Endothelial cell of umbilical vein (primary cell): ENCODE data around the gene GPR155. TPM values are rescaled to one million over a fixed set of nuclear protein-coding genes. Genes with fewer than 3 reads are reported as not detected.

ENCODE experiments used
- BruUV-seq: library from RNA; stranded (reverse); fragments of 400-500 nt; replicated peaks from 2 replicates; lab custom pipeline; 2021; lab: Mats Ljungman, UMichigan
- CTCF ChIA-PET: fragments of 300-600, 350-600 bp; sonication (Branson Sonifier 250); formaldehyde crosslinking; loops from one replicate; lab custom pipeline; 2021; ENCODE audit warnings: antibody characterized with exemption, inconsistent platforms; lab: Charles Lee
- POLR2A ChIA-PET: fragments of 300-600, 350-600 bp; sonication (Branson Sonifier 250); formaldehyde crosslinking; loops from one replicate; lab custom pipeline; 2021; ENCODE audit warnings: antibody characterized with exemption, inconsistent platforms; lab: Charles Lee
- DNase-seq: peaks from one replicate; pipeline ENCODE4 v3.0.0-alpha.2; 2011; ENCODE audit warnings: low read depth, low spot score
- FAIRE-seq: peaks from 2 replicates; lab custom pipeline; 2011; peaks lifted over from hg19 to GRCh38; lab: Jason Lieb, UNC
- H2AFZ ChIP-seq: 2 replicates; pipeline ENCODE4 v1.6.0; 2012; ENCODE audit warnings: low read depth, low read length, control low read depth, inconsistent platforms
- H3K27ac ChIP-seq: 2 replicates; pipeline ENCODE4 v1.5.1; 2011; ENCODE audit warnings: low read depth, mild to moderate bottlenecking, control low read depth, low read length, moderate library complexity; ENCODE audit not compliant: insufficient read depth
- H3K27me3 ChIP-seq, 2 experiments: 2 replicates each; pipeline versions ENCODE4 v1.6.0 to v1.6.1; 2011; ENCODE audit warnings: low read length in 2 of 2, mixed read lengths in 1 of 2; ENCODE audit not compliant: control insufficient read depth in 2 of 2, insufficient read depth in 2 of 2
- H3K36me3 ChIP-seq, 2 experiments: 2 replicates in 1 of 2; 3 replicates in 1 of 2; pipeline ENCODE4 v1.5.1; 2011; ENCODE audit warnings: low read length in 2 of 2, mild to moderate bottlenecking in 1 of 2, moderate library complexity in 1 of 2; ENCODE audit not compliant: control insufficient read depth in 2 of 2, insufficient read depth in 2 of 2; ENCODE audit errors: extremely low read depth in 1 of 2
- H3K4me1 ChIP-seq: 3 replicates; pipeline ENCODE4 v1.5.1; 2011; ENCODE audit warnings: mild to moderate bottlenecking, low read length; ENCODE audit not compliant: control insufficient read depth, insufficient read depth; ENCODE audit errors: extremely low read depth
- H3K4me2 ChIP-seq: 2 replicates; pipeline ENCODE4 v1.6.1; 2011; ENCODE audit warnings: low read length, control low read depth, mixed read lengths; ENCODE audit not compliant: insufficient read depth
- H3K4me3 ChIP-seq, 3 experiments: fragments of 200-600 bp in 1 of 3; sonication (generic), shearing (Covaris generic) in 1 of 3; replicated peaks in 1 of 3; 2 replicates each; pipeline ENCODE4 v1.5.1; 2011 to 2016; ENCODE audit warnings: control low read depth in 3 of 3, low read length in 3 of 3, mild to moderate bottlenecking in 2 of 3, inconsistent platforms in 1 of 3, low read depth in 1 of 3, moderate library complexity in 1 of 3; ENCODE audit not compliant: insufficient read depth in 1 of 3
- H3K79me2 ChIP-seq: 2 replicates; pipeline ENCODE4 v1.6.0; 2012; ENCODE audit warnings: low read length, inconsistent platforms; ENCODE audit not compliant: control insufficient read depth, insufficient read depth
- H3K9ac ChIP-seq: replicated peaks from 2 replicates; pipeline ENCODE3; 2011; ENCODE audit warnings: low read length, control low read depth; ENCODE audit not compliant: insufficient read depth; ENCODE audit errors: extremely low read depth
- H3K9me1 ChIP-seq: replicated peaks from 3 replicates; pipeline ENCODE4 v1.6.0; 2011; ENCODE audit warnings: mild to moderate bottlenecking, low read length; ENCODE audit not compliant: control insufficient read depth, insufficient read depth; ENCODE audit errors: extremely low read depth
- H3K9me3 ChIP-seq: replicated peaks from 2 replicates; pipeline ENCODE4 v1.5.1; 2012; ENCODE audit warnings: low read length, inconsistent platforms; ENCODE audit not compliant: control insufficient read depth, insufficient read depth
- H4K20me1 ChIP-seq: replicated peaks from 2 replicates; pipeline ENCODE3; 2011; ENCODE audit warnings: mild to moderate bottlenecking, low read length; ENCODE audit not compliant: control insufficient read depth, insufficient read depth; ENCODE audit errors: extremely low read depth
- EZH2 ChIP-seq: IDR thresholded peaks from 2 replicates; pipeline ENCODE4 v1.6.1; 2012; ENCODE audit warnings: borderline replicate concordance, low read depth, mild to moderate bottlenecking, moderate library complexity, low read length, inconsistent platforms; ENCODE audit not compliant: severe bottlenecking
- FOS ChIP-seq: IDR thresholded peaks from 2 replicates; pipeline ENCODE4 v1.6.1; 2011; ENCODE audit warnings: mild to moderate bottlenecking, low read length, moderate library complexity, borderline replicate concordance; ENCODE audit not compliant: insufficient read depth
- GATA2 ChIP-seq: IDR thresholded peaks from 2 replicates; pipeline ENCODE4 v1.7.0; 2011; ENCODE audit warnings: low read depth, mild to moderate bottlenecking, moderate library complexity, mixed read lengths, low read length; ENCODE audit not compliant: insufficient read length, insufficient read depth
- JUN ChIP-seq: IDR thresholded peaks from 2 replicates; pipeline ENCODE4 v1.6.1; 2011; ENCODE audit warnings: borderline replicate concordance, low read depth; ENCODE audit not compliant: insufficient read length, insufficient read depth
- MYC ChIP-seq: IDR thresholded peaks from one replicate; pipeline ENCODE4 v1.6.1; 2011; ENCODE audit warnings: mild to moderate bottlenecking, low read depth, low read length
- POLR2A ChIP-seq: IDR thresholded peaks from 2 replicates; pipeline ENCODE4 v1.6.1; 2012; ENCODE audit warnings: low read depth, mild to moderate bottlenecking, control low read depth, low read length
- POLR2AphosphoS5 ChIP-seq: IDR thresholded peaks from 2 replicates; pipeline ENCODE4 v1.6.1; 2012; ENCODE audit warnings: low read depth, mild to moderate bottlenecking, control low read depth, low read length, moderate library complexity; ENCODE audit not compliant: insufficient read depth
- dilution Hi-C: fragments of 300-500 bp; cut with MboI; formaldehyde crosslinking; loops from one replicate; pipeline ENCODE4 v1.15.0; 2019; ENCODE audit warnings: low sequenced_read_pairs; ENCODE audit not compliant: extremely low pct_ligation_motif_present
- intact Hi-C: fragments of 100-400 bp; cut with micrococcal nuclease; formaldehyde crosslinking; loops from one replicate; pipeline ENCODE4 v1.10.0; 2022
- polyA plus RNA-seq, 4 experiments: library from polyadenylated mRNA; depleted of rRNA in 3 of 4; stranded (reverse) in 3 of 4; unstranded in 1 of 4; fragments of >200 nt; gene quantifications; 2 replicates each; pipeline versions ENCODE4 v1.2.1 to v1.2.3, GENCODE V29; 2011 to 2012; ENCODE audit warnings: missing spikeins in 1 of 4
- total RNA-seq: library from RNA; stranded (reverse); gene quantifications from 2 replicates; pipeline ENCODE4 v1.2.3, GENCODE V29; 2021
- TF ChIP-seq, protein P1 (sequence below), 2 donors: IDR thresholded peaks; 1 replicate in 1 of 2; 2 replicates in 1 of 2; pipeline ENCODE4 v1.5.1; 2011; ENCODE audit warnings: low read length in 2 of 2, mild to moderate bottlenecking in 2 of 2, moderate library complexity in 2 of 2, control low read depth in 1 of 2, inconsistent platforms in 1 of 2, low read depth in 1 of 2; ENCODE audit not compliant: insufficient read depth in 1 of 2; ENCODE audit errors: extremely low read depth in 1 of 2
- TF ChIP-seq, protein P2 (sequence below): IDR thresholded peaks from 2 replicates; pipeline ENCODE4 v1.6.1; 2011; ENCODE audit not compliant: insufficient read depth, insufficient read length

Gene GPR155
- total and polyA plus RNA-seq, 2 donors (not counting 3 experiments of a cell fraction or from before 2014, with no cell fraction given): 0.62 to 1.7 TPM

DNA sequence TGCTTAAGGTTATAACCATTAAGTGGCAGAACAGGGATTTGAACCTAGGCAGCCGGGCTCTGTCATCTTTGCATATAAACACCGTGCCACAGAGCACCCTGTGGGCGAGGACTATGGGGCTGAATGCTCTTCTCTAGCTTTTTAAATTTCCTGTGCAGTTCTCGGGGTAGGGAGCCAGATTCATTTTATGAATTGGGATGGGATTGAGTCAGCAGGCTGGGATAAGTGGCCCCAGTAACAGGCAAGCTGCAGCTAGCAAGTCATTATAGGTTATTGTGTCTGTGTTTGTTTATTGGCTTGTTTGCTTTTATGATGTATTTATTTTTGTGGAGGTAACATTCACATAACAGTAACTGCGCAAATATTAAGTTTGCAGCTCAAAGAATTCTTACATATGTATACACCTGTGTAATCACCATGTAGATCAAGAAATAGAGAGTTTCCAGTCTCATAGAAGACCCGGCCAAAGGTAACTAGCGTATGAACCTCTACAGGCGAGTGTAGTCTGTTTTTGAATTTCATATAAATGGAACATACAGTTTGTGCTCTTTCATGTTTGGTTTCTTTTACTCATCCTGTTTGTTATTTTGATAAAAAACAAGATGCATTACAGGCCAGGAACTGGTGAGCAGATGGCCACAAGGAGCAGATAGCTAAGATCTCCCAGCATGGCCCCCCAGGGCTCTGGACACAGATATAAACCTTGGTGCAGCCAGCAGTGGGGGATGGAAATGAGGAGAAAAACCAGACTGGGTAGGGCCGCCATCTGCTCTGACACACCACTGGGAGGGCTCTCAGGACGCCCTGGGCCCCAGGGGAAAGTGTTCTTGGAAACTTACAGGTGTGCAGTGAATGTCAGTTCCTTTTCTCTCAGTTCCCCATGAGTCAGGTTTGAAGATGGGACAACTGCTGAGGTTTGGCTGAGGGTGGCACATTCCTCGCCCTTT lies 49.2 kb upstream of the GPR155 start:
- H3K9me1 ChIP-seq: no peaks in the 10 kb centered on the region
- H3K4me1 ChIP-seq: no peaks in the 10 kb centered on the region
- no peak for FAIRE-seq
- dilution Hi-C loops: no loop called here
- no peak overlapping the region for H3K4me2 ChIP-seq
- DNase-seq: no peak
- H3K36me3 ChIP-seq: no peaks in the 10 kb centered on the region
- H3K9ac ChIP-seq: no peak overlapping the region
- intact Hi-C loops: no loop called here
- peaks cover 0 to 4% of the 10 kb centered on the region in 2 experiments for H3K27me3 ChIP-seq
- BruUV-seq: no TSS peak
- no peaks in the 10 kb centered on the region for H3K9me3 ChIP-seq
- TF ChIP-seq POLR2AphosphoS5 (no peak), POLR2A (no peak), FOS (no peak), GATA2 (no peak), MYC (no peak), EZH2 (no peak), JUN (no peak)
- TF ChIP-seq, protein P1, sequence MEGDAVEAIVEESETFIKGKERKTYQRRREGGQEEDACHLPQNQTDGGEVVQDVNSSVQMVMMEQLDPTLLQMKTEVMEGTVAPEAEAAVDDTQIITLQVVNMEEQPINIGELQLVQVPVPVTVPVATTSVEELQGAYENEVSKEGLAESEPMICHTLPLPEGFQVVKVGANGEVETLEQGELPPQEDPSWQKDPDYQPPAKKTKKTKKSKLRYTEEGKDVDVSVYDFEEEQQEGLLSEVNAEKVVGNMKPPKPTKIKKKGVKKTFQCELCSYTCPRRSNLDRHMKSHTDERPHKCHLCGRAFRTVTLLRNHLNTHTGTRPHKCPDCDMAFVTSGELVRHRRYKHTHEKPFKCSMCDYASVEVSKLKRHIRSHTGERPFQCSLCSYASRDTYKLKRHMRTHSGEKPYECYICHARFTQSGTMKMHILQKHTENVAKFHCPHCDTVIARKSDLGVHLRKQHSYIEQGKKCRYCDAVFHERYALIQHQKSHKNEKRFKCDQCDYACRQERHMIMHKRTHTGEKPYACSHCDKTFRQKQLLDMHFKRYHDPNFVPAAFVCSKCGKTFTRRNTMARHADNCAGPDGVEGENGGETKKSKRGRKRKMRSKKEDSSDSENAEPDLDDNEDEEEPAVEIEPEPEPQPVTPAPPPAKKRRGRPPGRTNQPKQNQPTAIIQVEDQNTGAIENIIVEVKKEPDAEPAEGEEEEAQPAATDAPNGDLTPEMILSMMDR (IDR thresholded peaks at IDR 0.05; ENCODE audit: extremely low read depth in 1 of 2, insufficient read depth in 1 of 2, low read depth in 1 of 2, low read length in 2 of 2): no peak
- TF ChIP-seq, protein P2, sequence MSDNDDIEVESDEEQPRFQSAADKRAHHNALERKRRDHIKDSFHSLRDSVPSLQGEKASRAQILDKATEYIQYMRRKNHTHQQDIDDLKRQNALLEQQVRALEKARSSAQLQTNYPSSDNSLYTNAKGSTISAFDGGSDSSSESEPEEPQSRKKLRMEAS: no peak
- no peak overlapping the region for H2AFZ ChIP-seq
- ChIA-PET POLR2A (no interaction called here), CTCF (interaction anchor here (1.5 to 2.1 kb wide), 3 partner anchors 11 to 73 kb away, joined by 5 to 11 read pairs (median 6); no protein-coding TSS in a partner anchor)
- H4K20me1 ChIP-seq: no peaks in the 10 kb centered on the region
- H3K4me3 ChIP-seq: no peak overlapping the region
- no peak overlapping the region for H3K27ac ChIP-seq
- H3K79me2 ChIP-seq: no peaks in the 10 kb centered on the region
